AML-193 (cell line): ENCODE results near the gene NOLC1.
"Not testable (repeated sequence)": the region's sequence is repeated elsewhere in the genome, so short reads cannot be mapped to it uniquely, and the experiment has no call there.

Experiments used
- DNase-seq, 2 experiments: peaks; one replicate each; lab custom pipeline; 2025; lab: John Stamatoyannopoulos, UW

NOLC1 gene

GRCh38 chr10:102154466-102155116 lies 2.4 kb downstream of the NOLC1 start:
- DNase-seq: no peak

GRCh38 chr10:102157224-102157623 lies 5.0 kb downstream of the NOLC1 start:
- DNase-seq: no peak

- DNase-seq: no peak
Measured at GRCh38 chr10:102159051-102159597, 6.9 kb downstream of the NOLC1 start.

- DNase-seq: no peak
Measured at GRCh38 chr10:102159831-102160230, 7.6 kb downstream of the NOLC1 start.

DNA sequence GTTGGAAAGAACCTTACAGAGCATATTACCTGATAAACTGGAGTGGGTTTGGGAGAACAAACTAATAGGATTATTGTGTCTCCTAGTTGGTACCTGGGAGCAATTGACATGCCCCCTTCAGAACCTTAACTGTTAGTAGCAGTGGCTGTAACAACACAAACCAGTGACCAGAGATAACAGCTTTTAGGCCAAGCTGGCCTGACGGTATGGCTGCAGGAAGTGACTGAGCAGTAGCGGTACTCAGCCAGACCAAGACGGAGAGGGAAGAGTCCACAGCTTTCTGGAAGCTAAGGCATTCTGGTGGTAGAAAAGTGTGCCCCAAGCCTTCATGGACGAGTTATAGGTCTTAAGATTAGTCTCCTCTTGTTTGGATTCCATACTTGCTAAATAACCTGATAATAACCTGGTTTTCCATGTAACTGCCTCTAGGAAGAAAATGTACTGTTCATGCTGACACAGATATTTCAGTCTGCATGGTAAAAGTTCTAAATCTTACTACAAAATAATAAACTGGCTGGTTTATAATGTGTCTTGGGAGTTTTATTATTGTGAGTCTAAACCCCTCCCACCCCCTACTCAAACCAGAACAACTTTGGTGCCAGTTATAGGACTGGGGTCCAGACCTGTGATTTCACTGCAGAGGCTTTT lies 11.3 kb downstream of the NOLC1 start:
- DNase-seq: no peak

DNA sequence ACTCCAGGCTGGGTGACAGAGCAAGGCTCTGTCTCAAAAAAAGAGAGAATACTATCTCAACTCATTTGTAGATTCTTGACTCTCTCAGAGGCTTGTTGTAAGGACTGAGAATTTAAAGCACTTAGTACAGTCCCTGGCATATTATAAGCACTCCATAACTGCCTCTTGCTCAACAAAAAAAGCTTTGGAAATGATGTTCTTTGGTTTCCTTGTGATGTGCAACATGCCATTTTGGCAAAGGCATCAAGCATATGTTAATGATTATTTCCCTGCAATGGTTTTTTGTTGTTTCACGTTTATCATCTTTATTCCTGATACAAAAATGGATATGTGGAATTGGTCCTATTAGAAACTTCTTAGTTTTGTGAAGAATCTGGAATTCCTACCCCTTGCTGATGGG lies 15.7 kb downstream of the NOLC1 start:
- no peak for DNase-seq

GRCh38 chr10:102170602-102171001 lies 18.4 kb downstream of the NOLC1 start:
- no peak for DNase-seq

DNA sequence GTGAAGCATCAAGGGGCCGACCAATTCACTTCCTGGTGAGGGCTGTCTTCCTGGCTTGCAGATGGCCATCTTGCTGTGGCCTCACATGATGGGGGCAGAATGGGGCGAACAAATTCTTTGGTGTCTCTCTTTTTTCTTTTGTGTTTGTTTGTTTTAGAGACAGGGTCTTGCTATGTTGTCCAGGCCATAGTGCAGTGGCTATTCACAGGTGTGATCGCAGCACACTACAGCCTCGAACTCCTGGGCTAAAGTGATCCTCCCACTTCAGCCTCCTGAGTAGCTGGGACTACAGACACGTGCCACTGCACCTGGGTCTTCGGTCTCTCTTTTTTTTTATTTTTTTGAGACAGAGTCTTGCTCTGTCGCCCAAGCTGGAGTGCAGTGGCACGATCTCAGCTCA lies 20.1 kb downstream of the NOLC1 start:
- DNase-seq: no peak

DNA sequence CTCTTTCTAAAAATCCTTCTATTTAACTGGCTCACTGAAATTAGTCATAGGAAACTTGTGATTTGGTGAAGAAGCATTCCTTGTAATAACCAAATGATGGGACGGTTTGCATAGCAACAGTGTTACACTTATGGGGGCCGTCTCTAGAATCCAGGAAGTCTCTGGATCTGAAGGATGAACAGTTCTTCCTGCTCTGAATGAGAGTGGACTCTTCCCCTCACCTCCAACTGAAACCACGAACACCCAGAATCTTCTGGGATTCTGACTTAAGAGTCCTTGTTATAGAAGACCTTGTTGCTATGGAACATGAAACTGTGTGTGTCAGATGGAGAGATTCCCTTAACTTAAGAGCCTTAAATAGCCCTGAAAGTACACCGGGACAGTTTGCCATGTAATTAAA lies 23.2 kb downstream of the NOLC1 start:
- DNase-seq: no peak

GRCh38 chr10:102184606-102185005 lies 32.4 kb downstream of the NOLC1 start:
- no peak for DNase-seq

- DNase-seq: no peak
Measured at GRCh38 chr10:102185272-102185671, 33.1 kb downstream of the NOLC1 start.

DNA sequence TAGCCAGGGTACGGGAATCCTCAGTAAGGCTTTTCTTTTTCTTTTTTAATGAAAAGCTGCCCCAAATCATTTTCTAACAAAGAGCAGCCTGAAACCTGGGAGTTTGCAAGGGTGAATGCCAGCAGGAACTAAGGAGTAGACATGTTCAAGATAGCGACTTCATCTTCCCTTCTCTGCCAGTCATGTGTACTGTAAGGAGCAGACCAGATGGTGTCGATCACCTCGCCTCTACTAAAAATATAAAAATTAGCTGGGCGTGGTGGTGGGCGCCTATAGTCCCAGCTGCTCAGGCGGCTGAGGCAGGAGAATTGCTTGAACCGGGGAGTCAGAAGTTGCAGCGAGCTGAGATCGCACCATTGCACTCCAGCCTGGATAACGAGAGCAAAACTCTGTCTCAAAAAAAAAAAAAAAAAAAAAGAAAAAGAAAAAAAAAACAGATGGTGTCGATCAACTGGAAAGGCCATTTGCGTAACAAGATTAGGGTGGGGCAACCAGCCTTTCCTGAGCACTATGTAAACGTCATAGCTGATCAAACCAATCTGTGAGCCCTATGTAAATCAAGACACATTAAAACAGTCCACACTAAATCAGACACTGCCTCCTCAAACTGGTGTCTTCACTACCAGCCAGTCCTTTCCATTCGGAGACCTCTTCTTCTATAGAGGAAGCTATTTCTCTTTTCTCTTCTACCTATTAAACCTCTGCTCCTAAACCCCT lies 33.8 kb downstream of the NOLC1 start:
- no peak for DNase-seq

GRCh38 chr10:102188298-102188940 lies 36.2 kb downstream of the NOLC1 start:
- no peak for DNase-seq

DNA sequence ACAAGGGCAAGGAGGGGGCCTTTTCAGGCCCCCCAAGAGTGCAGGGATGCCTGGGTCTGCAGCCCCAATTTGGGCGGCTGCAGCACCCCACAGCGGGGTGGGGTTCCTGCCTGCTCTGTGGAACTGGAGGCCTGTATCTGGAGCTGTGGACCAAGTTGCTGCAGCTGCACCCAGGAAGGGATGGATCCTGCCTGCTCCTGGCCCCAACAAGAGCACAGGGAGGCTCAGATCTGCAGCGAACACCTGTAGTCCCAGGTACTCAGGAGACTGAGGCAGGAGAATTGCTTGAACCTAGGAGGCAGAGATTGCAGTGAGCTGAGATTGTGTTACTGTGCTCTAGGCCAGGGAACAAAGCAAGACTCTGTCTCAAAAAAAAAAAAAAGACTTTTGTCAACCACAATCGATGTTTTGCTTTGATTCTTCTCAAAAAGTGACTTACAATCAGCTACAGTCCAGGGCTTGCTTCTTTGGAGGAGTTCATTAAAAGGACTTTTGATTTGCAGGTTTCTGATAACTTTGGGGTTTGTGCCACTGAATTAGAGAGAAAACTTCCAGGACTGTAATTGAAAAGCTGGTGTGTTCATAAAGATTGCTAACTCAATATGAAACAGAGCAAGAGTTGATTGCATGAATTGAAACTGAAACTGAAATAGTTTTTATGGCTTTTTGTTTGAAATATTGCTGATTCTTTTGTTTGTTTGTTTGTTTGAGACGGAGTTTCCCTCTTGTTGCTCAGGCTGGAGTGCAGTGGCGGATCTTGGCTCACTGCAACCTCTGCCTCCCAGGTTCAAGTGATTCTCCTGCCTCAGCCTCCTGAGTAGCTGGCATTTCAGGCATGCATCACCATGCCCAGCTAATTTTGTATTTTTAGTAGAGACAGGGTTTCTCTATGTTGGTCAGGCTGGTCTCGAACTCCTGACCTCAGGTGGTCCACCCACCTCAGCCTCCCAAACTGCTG lies 37.0 kb downstream of the NOLC1 start:
- DNase-seq: not testable (repeated sequence)

- no peak for DNase-seq
Measured at GRCh38 chr10:102191956-102192355, 39.8 kb downstream of the NOLC1 start.

GRCh38 chr10:102195296-102195870 lies 43.2 kb downstream of the NOLC1 start:
- DNase-seq: no peak

GRCh38 chr10:102196893-102197292 lies 44.7 kb downstream of the NOLC1 start:
- no peak for DNase-seq

DNA sequence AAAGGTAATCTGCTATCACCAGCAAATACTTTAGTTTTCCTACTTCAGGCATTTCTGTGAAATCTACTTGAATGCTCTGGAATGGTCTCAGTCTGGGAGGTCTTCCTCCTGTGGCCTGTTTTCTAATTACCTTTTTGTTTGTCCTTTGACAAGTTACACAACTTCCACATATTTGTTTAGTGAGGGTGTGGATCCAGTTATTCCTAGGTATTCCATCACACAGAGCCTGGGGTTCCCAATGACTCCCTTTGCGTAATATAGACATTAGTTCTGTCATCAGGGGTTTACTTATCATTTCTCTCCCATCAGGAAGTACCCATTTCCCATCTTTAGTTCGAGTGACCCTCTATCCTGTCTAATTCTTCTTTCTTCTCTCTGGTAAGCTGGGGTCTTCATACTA lies 45.8 kb downstream of the NOLC1 start:
- DNase-seq: no peak

GRCh38 chr10:102200751-102201640 lies 48.8 kb downstream of the NOLC1 start:
- no peak for DNase-seq

DNA sequence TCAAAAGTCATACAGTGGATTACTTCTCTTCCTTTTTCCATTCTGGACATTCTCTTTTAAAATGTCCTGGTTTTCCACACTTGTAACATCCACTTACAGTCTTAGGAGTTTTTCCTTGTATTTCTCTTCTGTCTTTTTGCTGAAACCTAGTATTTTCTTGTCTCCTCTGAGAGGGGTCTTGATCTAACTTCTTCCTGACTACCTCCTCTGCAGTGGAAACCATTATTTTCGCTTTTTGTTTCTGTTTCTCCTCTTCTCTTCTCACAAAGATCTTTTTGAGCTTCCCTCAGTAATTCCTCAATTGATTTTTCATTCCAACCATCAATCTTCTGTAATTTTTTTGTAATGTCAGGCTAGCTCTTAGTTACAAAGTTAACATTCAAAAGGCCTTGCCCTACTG lies 50.2 kb downstream of the NOLC1 start:
- DNase-seq: no peak
